Esophagus mucosa (tissue), 1 donor: Measurements from ENCODE around the gene KRTAP9-1. TPM values are rescaled to one million over a fixed set of nuclear protein-coding genes. Genes with fewer than 3 reads are reported as not detected.

ENCODE experiments used
- total RNA-seq: library from RNA; stranded (reverse); gene quantifications from one replicate; pipeline ENCODE4 v1.2.4, GENCODE V29; 2023
- donor health status: DM: yes; HTN: yes; CAD: no.

Gene KRTAP9-1
- total RNA-seq, 1 donor from 2014 or later = not detected

Other genes starting within 250 kb of the KRTAP9-1 start
- gene KRT39, start 222.9 kb upstream of the KRTAP9-1 start, total RNA-seq = not detected
- not detected for gene KRT40, start 205.6 kb upstream of the KRTAP9-1 start, total RNA-seq
- gene KRTAP3-3, start 195.7 kb upstream of the KRTAP9-1 start, total RNA-seq = not detected
- gene KRTAP3-2, start 190.0 kb upstream of the KRTAP9-1 start, total RNA-seq = not detected
- gene KRTAP3-1, start 180.8 kb upstream of the KRTAP9-1 start, total RNA-seq = not detected
- not detected for gene KRTAP1-5, start 162.7 kb upstream of the KRTAP9-1 start, total RNA-seq
- not detected for gene KRTAP1-4, start 159.7 kb upstream of the KRTAP9-1 start, total RNA-seq
- not detected for gene KRTAP1-3, start 155.0 kb upstream of the KRTAP9-1 start, total RNA-seq
- gene KRTAP1-1, start 148.4 kb upstream of the KRTAP9-1 start, total RNA-seq = not detected
- not detected for gene KRTAP2-1, start 142.6 kb upstream of the KRTAP9-1 start, total RNA-seq
- gene KRTAP2-2, start 134.7 kb upstream of the KRTAP9-1 start, total RNA-seq = not detected
- gene KRTAP2-3, start 129.8 kb upstream of the KRTAP9-1 start, total RNA-seq = not detected
- gene KRTAP2-4, start 124.0 kb upstream of the KRTAP9-1 start, total RNA-seq = not detected
- not detected for gene KRTAP4-7, start 105.7 kb upstream of the KRTAP9-1 start, total RNA-seq
- not detected for gene KRTAP4-8, start 91.7 kb upstream of the KRTAP9-1 start, total RNA-seq
- gene KRTAP4-16, start 87.7 kb upstream of the KRTAP9-1 start, total RNA-seq = not detected
- not detected for gene KRTAP4-9, start 84.5 kb upstream of the KRTAP9-1 start, total RNA-seq
- not detected for gene KRTAP4-11, start 71.5 kb upstream of the KRTAP9-1 start, total RNA-seq
- gene KRTAP4-12, start 65.7 kb upstream of the KRTAP9-1 start, total RNA-seq = not detected
- gene KRTAP4-6, start 49.3 kb upstream of the KRTAP9-1 start, total RNA-seq = not detected
- gene KRTAP4-5, start 40.1 kb upstream of the KRTAP9-1 start, total RNA-seq = not detected
- gene KRTAP4-4, start 29.1 kb upstream of the KRTAP9-1 start, total RNA-seq = not detected
- gene KRTAP4-3, start 21.7 kb upstream of the KRTAP9-1 start, total RNA-seq = not detected
- not detected for gene KRTAP4-2, start 11.7 kb upstream of the KRTAP9-1 start, total RNA-seq
- not detected for gene KRTAP4-1, start 5.0 kb upstream of the KRTAP9-1 start, total RNA-seq
- gene KRTAP9-2, start 36.8 kb downstream of the KRTAP9-1 start, total RNA-seq = not detected
- gene KRTAP9-3, start 42.6 kb downstream of the KRTAP9-1 start, total RNA-seq = not detected
- not detected for gene KRTAP9-8, start 48.1 kb downstream of the KRTAP9-1 start, total RNA-seq
- gene KRTAP9-4, start 59.8 kb downstream of the KRTAP9-1 start, total RNA-seq = not detected
- not detected for gene KRTAP9-9, start 65.5 kb downstream of the KRTAP9-1 start, total RNA-seq
- gene KRTAP9-6, start 75.5 kb downstream of the KRTAP9-1 start, total RNA-seq = not detected
- not detected for gene KRTAP9-7, start 85.8 kb downstream of the KRTAP9-1 start, total RNA-seq
- not detected for gene KRTAP29-1, start 113.0 kb downstream of the KRTAP9-1 start, total RNA-seq
- gene KRTAP16-1, start 119.4 kb downstream of the KRTAP9-1 start, total RNA-seq = not detected
- gene KRTAP17-1, start 125.8 kb downstream of the KRTAP9-1 start, total RNA-seq = not detected
- 0.92 TPM for gene KRT33A, start 160.9 kb downstream of the KRTAP9-1 start, total RNA-seq
- gene KRT33B, start 179.9 kb downstream of the KRTAP9-1 start, total RNA-seq = not detected
- 0.44 TPM for gene KRT34, start 192.4 kb downstream of the KRTAP9-1 start, total RNA-seq
- 4.4 TPM for gene KRT31, start 207.7 kb downstream of the KRTAP9-1 start, total RNA-seq
- gene KRT37, start 234.7 kb downstream of the KRTAP9-1 start, total RNA-seq = not detected